ENCODE data around the gene MAML1. TPM values are rescaled to one million over a fixed set of nuclear protein-coding genes. Genes with fewer than 3 reads are reported as not detected.

Gene MAML1
- total and polyA plus RNA-seq, 4 donors, result 2.2 to 7.6 (median 6.3) TPM

- H3K4me1 ChIP-seq (ENCODE audit: control insufficient read depth in 4 of 4, insufficient read depth in 4 of 4, low read length in 3 of 4), result peaks cover 17 to 53% (median 45%) of the 10 kb centered on the region in 4 donors
- H3K9ac ChIP-seq (ENCODE audit: low read depth in 1 of 2, low read length in 2 of 2), result no peak overlapping the region
- no peak overlapping the region for H3K27ac ChIP-seq (ENCODE audit: low read depth in 1 of 2, low read length in 2 of 2)
- H3K36me3 ChIP-seq (ENCODE audit: control insufficient read depth in 4 of 4, insufficient read depth in 3 of 4, low read depth in 1 of 4, low read length in 3 of 4), result peaks cover 9 to 37% (median 32%) of the 10 kb centered on the region in 4 donors
- 91% methylated on average over 9 of the region's 9 CpGs for WGBS
- no peaks in the 10 kb centered on the region for H3K27me3 ChIP-seq (ENCODE audit: control insufficient read depth in 4 of 4, insufficient read depth in 4 of 4, low read length in 3 of 4)
- no peak overlapping the region for H3K4me3 ChIP-seq (ENCODE audit: low read depth in 1 of 3, low read length in 3 of 3)
- no peaks in the 10 kb centered on the region for H3K9me3 ChIP-seq (ENCODE audit: control insufficient read depth in 4 of 4, low read length in 3 of 4)
- TF ChIP-seq, protein P1, sequence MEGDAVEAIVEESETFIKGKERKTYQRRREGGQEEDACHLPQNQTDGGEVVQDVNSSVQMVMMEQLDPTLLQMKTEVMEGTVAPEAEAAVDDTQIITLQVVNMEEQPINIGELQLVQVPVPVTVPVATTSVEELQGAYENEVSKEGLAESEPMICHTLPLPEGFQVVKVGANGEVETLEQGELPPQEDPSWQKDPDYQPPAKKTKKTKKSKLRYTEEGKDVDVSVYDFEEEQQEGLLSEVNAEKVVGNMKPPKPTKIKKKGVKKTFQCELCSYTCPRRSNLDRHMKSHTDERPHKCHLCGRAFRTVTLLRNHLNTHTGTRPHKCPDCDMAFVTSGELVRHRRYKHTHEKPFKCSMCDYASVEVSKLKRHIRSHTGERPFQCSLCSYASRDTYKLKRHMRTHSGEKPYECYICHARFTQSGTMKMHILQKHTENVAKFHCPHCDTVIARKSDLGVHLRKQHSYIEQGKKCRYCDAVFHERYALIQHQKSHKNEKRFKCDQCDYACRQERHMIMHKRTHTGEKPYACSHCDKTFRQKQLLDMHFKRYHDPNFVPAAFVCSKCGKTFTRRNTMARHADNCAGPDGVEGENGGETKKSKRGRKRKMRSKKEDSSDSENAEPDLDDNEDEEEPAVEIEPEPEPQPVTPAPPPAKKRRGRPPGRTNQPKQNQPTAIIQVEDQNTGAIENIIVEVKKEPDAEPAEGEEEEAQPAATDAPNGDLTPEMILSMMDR (IDR thresholded peaks at IDR 0.05; ENCODE audit: low read depth, low read length, missing input control), result no peak
- TF ChIP-seq JUND (IDR thresholded peaks at IDR 0.05) (no peak), GABPA (IDR thresholded peaks at IDR 0.05 in 1 of 2, conservative IDR thresholded peaks at IDR 0.05 in 1 of 2) (no peak), EGR1 (IDR thresholded peaks at IDR 0.05; ENCODE audit: low read depth in 2 of 2) (no peak), RXRA (IDR thresholded peaks at IDR 0.05) (no peak)
- no peak for DNase-seq (ENCODE audit: low spot score)
Observed at GRCh38 chr5:179767496-179768100, 35.0 kb downstream of the MAML1 start.

DNA sequence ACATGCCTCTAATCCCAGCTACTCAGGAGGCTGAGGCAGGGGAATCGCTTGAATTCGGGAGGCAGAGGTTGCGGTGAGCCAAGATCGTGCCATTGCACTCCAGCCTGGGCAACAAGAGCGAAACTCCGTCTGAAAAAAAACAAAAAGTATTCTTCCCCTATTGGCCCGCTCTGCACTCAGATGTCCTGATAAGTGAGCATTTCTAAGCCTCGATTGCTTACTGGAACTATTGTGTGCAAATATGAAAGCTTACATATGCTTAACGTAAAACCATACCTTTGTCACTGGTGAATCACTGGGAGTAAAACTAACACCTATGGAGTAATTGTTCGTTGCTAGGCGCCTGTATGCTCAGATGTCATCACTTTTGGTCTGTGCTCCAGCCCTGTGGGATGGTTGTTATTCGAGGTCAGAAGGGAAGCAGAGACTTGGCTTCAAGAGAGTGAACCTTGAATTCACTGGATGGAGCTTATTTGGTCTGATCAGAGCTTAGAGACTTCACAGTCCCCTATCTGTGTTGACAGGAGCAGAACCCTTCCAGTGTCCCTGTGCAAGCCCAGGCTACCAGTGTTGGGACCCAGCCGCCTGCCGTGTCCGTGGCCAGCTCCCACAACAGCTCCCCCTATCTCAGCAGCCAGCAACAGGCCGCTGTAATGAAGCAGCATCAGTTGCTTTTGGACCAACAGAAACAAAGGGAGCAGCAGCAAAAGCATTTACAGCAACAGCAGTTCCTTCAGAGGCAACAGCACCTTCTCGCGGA, 35.9 kb downstream of the MAML1 start:
- H3K9ac ChIP-seq (ENCODE audit: low read depth in 1 of 2, low read length in 2 of 2), result no peak overlapping the region
- H3K27me3 ChIP-seq (ENCODE audit: control insufficient read depth in 4 of 4, insufficient read depth in 4 of 4, low read length in 3 of 4), result no peaks in the 10 kb centered on the region
- peaks cover 9 to 43% (median 35%) of the 10 kb centered on the region in 4 donors for H3K36me3 ChIP-seq (ENCODE audit: control insufficient read depth in 4 of 4, insufficient read depth in 3 of 4, low read depth in 1 of 4, low read length in 3 of 4)
- WGBS, result 91% methylated on average over 18 of the region's 18 CpGs
- no peak overlapping the region for H3K4me3 ChIP-seq (ENCODE audit: low read depth in 1 of 3, low read length in 3 of 3)
- peaks cover 16 to 44% (median 36%) of the 10 kb centered on the region in 4 donors for H3K4me1 ChIP-seq (ENCODE audit: control insufficient read depth in 4 of 4, insufficient read depth in 4 of 4, low read length in 3 of 4)
- DNase-seq (ENCODE audit: low spot score), result no peak
- TF ChIP-seq RXRA (IDR thresholded peaks at IDR 0.05), result no peak
- TF ChIP-seq, protein P2, sequence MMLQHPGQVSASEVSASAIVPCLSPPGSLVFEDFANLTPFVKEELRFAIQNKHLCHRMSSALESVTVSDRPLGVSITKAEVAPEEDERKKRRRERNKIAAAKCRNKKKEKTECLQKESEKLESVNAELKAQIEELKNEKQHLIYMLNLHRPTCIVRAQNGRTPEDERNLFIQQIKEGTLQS (IDR thresholded peaks at IDR 0.05), result no peak
- no peak for TF ChIP-seq TAF1 (conservative IDR thresholded peaks at IDR 0.05)
- TF ChIP-seq REST (IDR thresholded peaks at IDR 0.05), result no peak
- TF ChIP-seq JUND (IDR thresholded peaks at IDR 0.05), result no peak
- TF ChIP-seq, protein P1 (IDR thresholded peaks at IDR 0.05; ENCODE audit: low read depth, low read length, missing input control), result no peak
- TF ChIP-seq, protein P3, sequence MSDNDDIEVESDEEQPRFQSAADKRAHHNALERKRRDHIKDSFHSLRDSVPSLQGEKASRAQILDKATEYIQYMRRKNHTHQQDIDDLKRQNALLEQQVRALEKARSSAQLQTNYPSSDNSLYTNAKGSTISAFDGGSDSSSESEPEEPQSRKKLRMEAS (IDR thresholded peaks at IDR 0.05), result no peak
- no peak for TF ChIP-seq YY1 (IDR thresholded peaks at IDR 0.05)
- no peak for TF ChIP-seq FOXA2 (IDR thresholded peaks at IDR 0.05)
- no peak overlapping the region for H3K27ac ChIP-seq (ENCODE audit: low read depth in 1 of 2, low read length in 2 of 2)
- no peaks in the 10 kb centered on the region for H3K9me3 ChIP-seq (ENCODE audit: control insufficient read depth in 4 of 4, low read length in 3 of 4)
